Measurements from ENCODE around the gene ZNF496.

- TF ChIP-seq CTCF (conservative IDR thresholded peaks at IDR 0.05) (no peak), EZH2 (IDR thresholded peaks at IDR 0.05; ENCODE audit: low read depth) (no peak)
Measured at GRCh38 chr1:247337250-247337746, 5.6 kb upstream of the ZNF496 start.
